Uterus (tissue), 2 donors: ENCODE measurements around the gene HINT3.

Experiments
- POLR2A ChIP-seq, 2 donors: fragments of 450-650 bp; IDR thresholded peaks; one replicate each; pipeline ENCODE4 v1.6.1; 2016; ENCODE audit warnings: antibody characterized with exemption in 2 of 2, mild to moderate bottlenecking in 1 of 2, moderate library complexity in 1 of 2
- TF ChIP-seq, protein P1 (sequence below), 4 experiments: fragments of 200-600 bp in 2 of 4; fragments of 450-650 bp in 2 of 4; sonication (generic) in 2 of 4; IDR thresholded peaks; one replicate each; pipeline ENCODE4 v1.5.1; 2016 to 2019; ENCODE audit warnings: antibody characterized with exemption in 4 of 4, mild to moderate bottlenecking in 2 of 4, moderate library complexity in 1 of 4

DNA sequence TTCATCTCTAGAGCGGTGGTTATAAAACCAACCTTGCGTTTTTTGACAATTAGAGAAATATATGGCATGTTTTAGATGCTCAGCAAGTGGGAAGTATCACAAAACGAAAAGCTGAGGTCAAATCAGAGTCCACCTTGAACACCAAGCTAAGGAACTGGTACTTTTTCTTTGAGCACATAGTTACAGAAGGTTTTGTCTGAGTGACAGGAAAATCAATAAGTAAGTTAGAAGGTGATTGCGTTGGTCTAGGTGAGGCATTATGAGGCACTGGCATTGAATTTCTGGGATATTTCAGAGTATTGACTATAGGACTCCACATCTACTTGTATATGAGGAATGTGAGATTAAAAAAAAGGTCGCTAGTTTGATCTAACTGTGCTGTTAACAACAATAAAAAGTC lies 597 bp upstream of the HINT3 start:
- TF ChIP-seq, protein P1, sequence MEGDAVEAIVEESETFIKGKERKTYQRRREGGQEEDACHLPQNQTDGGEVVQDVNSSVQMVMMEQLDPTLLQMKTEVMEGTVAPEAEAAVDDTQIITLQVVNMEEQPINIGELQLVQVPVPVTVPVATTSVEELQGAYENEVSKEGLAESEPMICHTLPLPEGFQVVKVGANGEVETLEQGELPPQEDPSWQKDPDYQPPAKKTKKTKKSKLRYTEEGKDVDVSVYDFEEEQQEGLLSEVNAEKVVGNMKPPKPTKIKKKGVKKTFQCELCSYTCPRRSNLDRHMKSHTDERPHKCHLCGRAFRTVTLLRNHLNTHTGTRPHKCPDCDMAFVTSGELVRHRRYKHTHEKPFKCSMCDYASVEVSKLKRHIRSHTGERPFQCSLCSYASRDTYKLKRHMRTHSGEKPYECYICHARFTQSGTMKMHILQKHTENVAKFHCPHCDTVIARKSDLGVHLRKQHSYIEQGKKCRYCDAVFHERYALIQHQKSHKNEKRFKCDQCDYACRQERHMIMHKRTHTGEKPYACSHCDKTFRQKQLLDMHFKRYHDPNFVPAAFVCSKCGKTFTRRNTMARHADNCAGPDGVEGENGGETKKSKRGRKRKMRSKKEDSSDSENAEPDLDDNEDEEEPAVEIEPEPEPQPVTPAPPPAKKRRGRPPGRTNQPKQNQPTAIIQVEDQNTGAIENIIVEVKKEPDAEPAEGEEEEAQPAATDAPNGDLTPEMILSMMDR (IDR thresholded peaks at IDR 0.05): no peak
- no peak for TF ChIP-seq POLR2A (IDR thresholded peaks at IDR 0.05)
